Activated naive CD8-positive, alpha-beta T cell treated with anti-CD3 and anti-CD28 coated beads, Interleukin-2, amount 10 ng/mL, durations not matched to agents 7 days and 5 days (primary cell): ENCODE results near the gene DYRK4. TPM values are rescaled to one million over a fixed set of nuclear protein-coding genes. Genes with fewer than 3 reads are reported as not detected.

Source experiments
- total RNA-seq, 2 experiments: library from RNA; stranded (reverse); gene quantifications; one replicate each; pipeline ENCODE4 v1.2.3, GENCODE V29; 2021

The DYRK4 gene
- total RNA-seq, 2 experiments from 2014 or later: 25.6 to 30.9 TPM

Other genes with a start within 250 kb of the DYRK4 start
- 10 to 100 TPM in 1 of 2 experiments, 1 to 10 TPM in 1; 9.7 to 11.4 TPM for gene TIGAR, start 241.0 kb upstream of the DYRK4 start, total RNA-seq
- not detected for gene FGF23, start 182.5 kb upstream of the DYRK4 start, total RNA-seq
- not detected for gene FGF6, start 116.4 kb upstream of the DYRK4 start, total RNA-seq
- gene RAD51AP1, start 23.3 kb upstream of the DYRK4 start, total RNA-seq: 10 to 100 TPM; 44.6 to 50.2 TPM
- 1 to 10 TPM; 3.8 to 4.1 TPM for gene AKAP3, start 86.8 kb downstream of the DYRK4 start, total RNA-seq
- gene NDUFA9, start 86.9 kb downstream of the DYRK4 start, total RNA-seq: 100 to 1,000 TPM; 100 to 108 TPM
- gene GALNT8, start 158.2 kb downstream of the DYRK4 start, total RNA-seq: under 1 TPM; 0.33 to 0.71 TPM